Pancreas (tissue), 10 donors: ENCODE measurements around the gene MAP7. TPM values are rescaled to one million over a fixed set of nuclear protein-coding genes. Genes with fewer than 3 reads are reported as not detected.

Source experiments
- ATAC-seq, 4 donors: fragments of 200-7000 bp; cut with Tn5 transposase; one replicate each; pipeline versions ENCODE4 v1.8.0 to v1.9.1; 2020; ENCODE audit warnings: mild to moderate bottlenecking in 4 of 4, moderate library complexity in 4 of 4
- DNase-seq, 6 donors: peaks; one replicate each; pipeline ENCODE4 v3.0.0-alpha.2; 2020
- FAIRE-seq: peaks from 2 replicates; lab custom pipeline; 2012; peaks lifted over from hg19 to GRCh38; lab: Jason Lieb, UNC
- H3K27ac ChIP-seq, 4 donors: fragments of 200-600 bp; sonication (generic); 1 replicate in 3 of 4; 2 replicates in 1 of 4; pipeline versions ENCODE4 v1.5.0 to v1.8.0; 2020
- H3K27me3 ChIP-seq, 4 donors: fragments of 200-600 bp; one replicate each; pipeline ENCODE4 v1.8.0; 2021
- H3K36me3 ChIP-seq, 3 donors: fragments of 200-600 bp; sonication (generic) in 1 of 3; one replicate each; pipeline versions ENCODE4 v1.5.0 to v1.8.0; 2020 to 2021
- H3K4me1 ChIP-seq, 3 donors: fragments of 200-600 bp; one replicate each; pipeline ENCODE4 v1.8.0; 2021
- H3K4me3 ChIP-seq, 4 donors: fragments of 200-600 bp; sonication (generic) in 2 of 4; one replicate each; pipeline versions ENCODE4 v1.5.0 to v1.8.0; 2020 to 2021
- H3K9me3 ChIP-seq, 4 donors: fragments of 200-600 bp; one replicate each; pipeline ENCODE4 v1.8.0; 2021
- WGBS, 2 donors: extraction: QIAGEN DNeasy Blood & Tissue Kit; methylation state at CpG; one replicate each; pipeline ENCODE4 v1.1.7; 2013; 5-methylcytosine and 5-hydroxymethylcytosine counted together
- intact Hi-C, 3 donors: fragments of 100-400 bp; cut with DNase I; formaldehyde crosslinking; loops; one replicate each; pipeline versions ENCODE4 v1.11.1 to v1.14.2; 2022
- polyA plus RNA-seq, 2 donors: library from polyadenylated mRNA; stranded (reverse); fragments of 200-250 nt; gene quantifications; one replicate each; pipeline ENCODE4 v1.2.3, GENCODE V29; 2013
- total RNA-seq, 6 donors: library from RNA; stranded (reverse); fragmentation: NEBNext Ultra II Directional in 4 of 6; extraction: Animal tissue kit (Norgen Biotek cat#: 25700) in 4 of 6; gene quantifications; one replicate each; pipeline versions ENCODE4 v1.2.1 to v1.2.4, GENCODE V29; 2021 to 2023
- TF ChIP-seq, protein P1 (sequence below), 4 donors: fragments of 200-600 bp; sonication (generic) in 3 of 4; IDR thresholded peaks; one replicate each; pipeline versions ENCODE4 v1.5.0 to v1.8.0; 2021; ENCODE audit warnings: antibody characterized with exemption in 4 of 4
- donor health status: healthy with polysubstance abuse.
- donor health status: DM: no; HTN: no; CAD: no; lungs with moderate emphysema.
- donor health status: DM: no; HTN: no; CAD: no.
- donor health status: control.
- donor health status: control.
- donor health status: Bipolar disorder and iron deficiency.
- donor health status: DM: yes; HTN: yes; CAD: no.
- donor health status: DM: no; HTN: no; CAD: no.
- donor health status: DM: no; HTN: no; CAD: no.
- donor health status: DM: yes; HTN: yes; CAD: no.

The MAP7 gene
- total and polyA plus RNA-seq, 8 donors: 10.7 to 37.9 (median 24.9) TPM

DNA sequence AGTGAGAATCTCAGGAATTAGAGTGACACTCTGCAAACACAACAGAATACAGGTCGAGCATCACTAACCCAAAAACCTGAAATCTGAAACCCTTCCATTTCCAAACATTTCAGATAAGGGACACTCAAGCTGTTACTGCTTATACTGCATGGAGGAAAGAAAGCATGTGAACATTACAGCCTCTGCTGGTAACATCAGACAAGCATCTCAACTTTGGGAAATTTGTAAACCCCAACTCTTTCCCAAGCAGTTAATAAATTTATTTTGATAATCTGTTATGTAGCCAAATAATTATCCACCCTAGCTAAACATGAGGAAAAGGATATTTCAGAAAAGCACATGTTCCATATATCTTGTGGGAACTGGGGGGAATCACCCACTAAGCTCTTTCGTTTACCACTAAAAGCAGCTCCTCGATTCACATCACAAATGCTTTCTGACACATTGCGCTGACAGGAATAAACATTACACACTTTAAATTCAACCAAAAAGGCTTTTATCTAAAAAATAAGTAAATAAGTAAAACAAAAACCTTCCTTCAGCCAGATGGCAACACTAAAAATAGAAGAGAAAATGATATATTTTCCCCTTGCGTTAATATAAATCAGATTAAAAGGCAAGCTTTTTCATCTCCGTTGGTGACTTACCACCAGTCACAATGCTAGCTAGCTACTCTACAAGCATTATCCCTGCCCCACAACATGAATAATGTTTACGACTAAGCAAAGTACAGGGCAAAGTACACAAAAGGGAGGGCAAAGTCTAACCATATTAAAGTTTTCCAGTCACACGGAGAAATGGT lies 120.8 kb downstream of the MAP7 start:
- H3K4me3 ChIP-seq: no peak overlapping the region

DNA sequence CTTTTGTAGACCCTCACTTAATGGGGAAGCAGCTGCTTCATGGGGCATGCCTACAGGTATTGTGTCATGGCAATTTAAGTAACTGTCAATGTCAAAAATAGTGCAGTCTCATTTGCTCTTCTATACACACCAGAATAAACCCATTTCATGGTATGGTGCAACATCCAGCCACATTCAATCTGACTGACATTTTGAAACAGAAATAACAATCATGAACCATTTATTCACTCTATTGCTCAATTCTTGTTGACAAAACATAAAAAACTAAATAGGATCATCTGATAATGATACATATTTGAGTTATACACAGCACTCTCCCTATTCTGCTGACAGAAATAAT lies 122.9 kb downstream of the MAP7 start:
- ATAC-seq (peak in 1 of 4 donors; percentile 3), FAIRE-seq (no peak), DNase-seq (no peak)
- intact Hi-C loops: no loop called here
- no peaks in the 10 kb centered on the region for H3K36me3 ChIP-seq
- H3K4me1 ChIP-seq: peaks cover 12 to 35% (median 31%) of the 10 kb centered on the region in 3 donors
- peak overlapping the region; percentile 2 to 26 (median 22) for H3K27ac ChIP-seq
- H3K9me3 ChIP-seq: no peaks in the 10 kb centered on the region
- no peak overlapping the region for H3K4me3 ChIP-seq
- no peaks in the 10 kb centered on the region for H3K27me3 ChIP-seq
- TF ChIP-seq, protein P1, sequence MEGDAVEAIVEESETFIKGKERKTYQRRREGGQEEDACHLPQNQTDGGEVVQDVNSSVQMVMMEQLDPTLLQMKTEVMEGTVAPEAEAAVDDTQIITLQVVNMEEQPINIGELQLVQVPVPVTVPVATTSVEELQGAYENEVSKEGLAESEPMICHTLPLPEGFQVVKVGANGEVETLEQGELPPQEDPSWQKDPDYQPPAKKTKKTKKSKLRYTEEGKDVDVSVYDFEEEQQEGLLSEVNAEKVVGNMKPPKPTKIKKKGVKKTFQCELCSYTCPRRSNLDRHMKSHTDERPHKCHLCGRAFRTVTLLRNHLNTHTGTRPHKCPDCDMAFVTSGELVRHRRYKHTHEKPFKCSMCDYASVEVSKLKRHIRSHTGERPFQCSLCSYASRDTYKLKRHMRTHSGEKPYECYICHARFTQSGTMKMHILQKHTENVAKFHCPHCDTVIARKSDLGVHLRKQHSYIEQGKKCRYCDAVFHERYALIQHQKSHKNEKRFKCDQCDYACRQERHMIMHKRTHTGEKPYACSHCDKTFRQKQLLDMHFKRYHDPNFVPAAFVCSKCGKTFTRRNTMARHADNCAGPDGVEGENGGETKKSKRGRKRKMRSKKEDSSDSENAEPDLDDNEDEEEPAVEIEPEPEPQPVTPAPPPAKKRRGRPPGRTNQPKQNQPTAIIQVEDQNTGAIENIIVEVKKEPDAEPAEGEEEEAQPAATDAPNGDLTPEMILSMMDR (IDR thresholded peaks at IDR 0.05): no peak

More for the DNA sequence above, 120.8 kb downstream of the MAP7 start:
- H3K9me3 ChIP-seq: no peaks in the 10 kb centered on the region
- H3K27ac ChIP-seq: peak overlapping the region in 2 of 4 donors; percentile 23 to 27
- peaks cover 16 to 34% (median 33%) of the 10 kb centered on the region in 3 donors for H3K4me1 ChIP-seq
- intact Hi-C loops: no loop called here
- 11 to 13% methylated on average over 8 of the region's 8 CpGs for WGBS, 2 donors
- no peaks in the 10 kb centered on the region for H3K36me3 ChIP-seq
- no peaks in the 10 kb centered on the region for H3K27me3 ChIP-seq
- FAIRE-seq (no peak), DNase-seq (no peak), ATAC-seq (peak; percentile 57 to 85 (median 78))
- TF ChIP-seq, protein P1 (IDR thresholded peaks at IDR 0.05): no peak

DNA sequence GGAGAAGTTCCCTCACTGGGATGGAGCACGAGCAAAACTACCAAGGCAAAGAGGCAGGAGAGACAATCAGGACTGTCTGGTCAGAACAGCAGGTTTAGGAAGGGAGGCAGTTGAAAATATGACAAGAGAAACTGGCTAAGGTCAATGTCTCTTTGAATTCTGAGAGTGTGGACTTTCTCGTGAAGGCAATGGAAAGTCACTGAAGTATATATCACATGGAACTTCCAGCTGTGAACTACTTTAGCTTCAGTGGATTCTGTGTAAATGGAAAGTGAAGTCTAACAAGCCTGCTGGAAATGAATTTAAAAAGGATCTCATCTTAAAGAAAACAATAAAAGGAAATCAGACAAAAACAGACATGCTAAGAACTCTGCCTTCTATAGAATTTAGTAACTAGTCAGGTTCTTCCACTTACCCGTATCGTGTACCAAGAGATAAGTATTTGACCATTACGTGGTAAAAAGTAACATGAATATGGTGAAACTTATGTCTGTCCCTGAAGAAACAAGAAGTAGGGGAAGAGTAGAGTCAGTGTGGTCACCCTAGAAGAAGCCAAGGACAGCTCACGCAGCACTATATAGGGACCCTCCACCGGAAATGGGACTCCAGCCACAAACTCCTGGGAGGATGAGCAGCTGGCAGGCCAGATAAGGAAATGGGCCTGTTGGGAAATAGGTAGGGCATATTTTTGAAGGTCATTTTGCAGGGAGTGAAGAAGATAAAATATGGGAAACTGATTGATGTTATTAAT lies 123.4 kb downstream of the MAP7 start:
- H3K27ac ChIP-seq: peak overlapping the region; percentile 2 to 26 (median 22)
- peaks cover 12 to 35% (median 31%) of the 10 kb centered on the region in 3 donors for H3K4me1 ChIP-seq
- no peak overlapping the region for H3K4me3 ChIP-seq
- DNase-seq (peak in 4 of 6 donors; percentile 40 to 55 (median 42)), FAIRE-seq (no peak), ATAC-seq (peak; percentile 52 to 71 (median 68))
- no peaks in the 10 kb centered on the region for H3K9me3 ChIP-seq
- H3K36me3 ChIP-seq: no peaks in the 10 kb centered on the region
- H3K27me3 ChIP-seq: no peaks in the 10 kb centered on the region
- intact Hi-C loops: no loop called here
- TF ChIP-seq, protein P1 (IDR thresholded peaks at IDR 0.05): no peak
- 42% methylated on average over 7 of the region's 7 CpGs for WGBS, 2 donors

DNA sequence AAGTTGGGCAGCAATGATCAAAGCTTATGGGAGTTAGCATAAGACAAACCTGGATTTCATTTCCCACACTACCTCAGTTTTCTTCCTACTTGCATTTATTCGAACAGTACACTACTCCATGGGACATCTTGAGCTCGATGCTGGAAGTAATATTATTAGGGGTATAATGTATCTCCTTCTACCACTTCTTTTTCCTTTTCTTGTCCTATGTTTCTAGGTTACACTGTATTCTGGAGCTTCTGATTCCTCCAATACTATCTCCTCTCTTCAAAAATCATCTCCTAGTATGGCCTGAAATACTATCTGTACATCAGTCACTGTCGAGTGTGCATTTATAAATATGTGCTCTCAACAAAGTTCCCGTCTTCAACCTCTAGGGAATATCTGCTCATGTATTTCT lies 124.4 kb downstream of the MAP7 start:
- no peak for ATAC-seq
- Histone ChIP-seq H3K4me3 (no peak overlapping the region), H3K36me3 (no peaks in the 10 kb centered on the region), H3K4me1 (peaks cover 12 to 35% (median 31%) of the 10 kb centered on the region in 3 donors), H3K9me3 (no peaks in the 10 kb centered on the region), H3K27ac (no peak overlapping the region), H3K27me3 (no peaks in the 10 kb centered on the region)
- intact Hi-C loops: no loop called here
- TF ChIP-seq, protein P1 (IDR thresholded peaks at IDR 0.05): no peak
- DNase-seq: no peak
- FAIRE-seq: no peak
- 89 to 93% methylated on average over 4 of the region's 4 CpGs for WGBS, 2 donors
